Neural cell (in vitro differentiated cells): ENCODE data around the gene ARID1B. TPM values are rescaled to one million over a fixed set of nuclear protein-coding genes. Genes with fewer than 3 reads are reported as not detected.

Experiments
- H2AFZ ChIP-seq: fragments of 200-600, 300-800 bp; sonication (generic), shearing (Covaris generic); 2 replicates; pipeline ENCODE4 v1.6.0; 2014; ENCODE audit warnings: low read depth, mild to moderate bottlenecking, antibody characterized with exemption, low read length, moderate library complexity
- H3F3A ChIP-seq: fragments of 200-600 bp; shearing (Covaris generic); 2 replicates; pipeline ENCODE4 v1.6.1; 2016; ENCODE audit warnings: mild to moderate bottlenecking, moderate library complexity, mixed read lengths, antibody characterized with exemption, low read length; ENCODE audit not compliant: insufficient read depth, poor library complexity, severe bottlenecking
- H3K27ac ChIP-seq: fragments of 200-600, 300-800 bp; sonication (generic), shearing (Covaris generic); 2 replicates; pipeline ENCODE4 v1.5.1; 2014; ENCODE audit warnings: mild to moderate bottlenecking, low read length, moderate library complexity
- H3K27me3 ChIP-seq: fragments of 300-800, 200-600 bp; sonication (generic), shearing (Covaris generic); 2 replicates; pipeline ENCODE4 v1.6.0; 2014; ENCODE audit warnings: mild to moderate bottlenecking, low read depth, low read length, moderate library complexity; ENCODE audit not compliant: insufficient read depth
- H3K36me3 ChIP-seq: fragments of 300-800, 200-600 bp; sonication (generic), shearing (Covaris generic); 2 replicates; pipeline ENCODE4 v1.5.1; 2014; ENCODE audit warnings: mild to moderate bottlenecking, antibody characterized with exemption, low read length, moderate library complexity; ENCODE audit not compliant: insufficient read depth
- H3K4me2 ChIP-seq: fragments of 300-800, 200-600 bp; sonication (generic), shearing (Covaris generic); 2 replicates; pipeline ENCODE4 v1.6.0; 2014; ENCODE audit warnings: mild to moderate bottlenecking, low read length
- H3K4me3 ChIP-seq: fragments of 300-800, 200-600 bp; sonication (generic), shearing (Covaris generic); 2 replicates; pipeline ENCODE4 v1.5.1; 2014; ENCODE audit warnings: mild to moderate bottlenecking, low read length, moderate library complexity
- H3K79me2 ChIP-seq: fragments of 200-600 bp; shearing (Covaris generic); replicated peaks from 2 replicates; pipeline ENCODE4 v1.6.0; 2014; ENCODE audit warnings: mild to moderate bottlenecking, low read length, moderate library complexity; ENCODE audit not compliant: insufficient read depth
- H3K9ac ChIP-seq: fragments of 300-800, 200-600 bp; sonication (generic), shearing (Covaris generic); 2 replicates; pipeline ENCODE4 v1.6.1; 2016; ENCODE audit warnings: mild to moderate bottlenecking, low read length, mixed read lengths
- H3K9me2 ChIP-seq: fragments of 200-600 bp; shearing (Covaris generic); 2 replicates; pipeline ENCODE4 v1.6.1; 2016; ENCODE audit warnings: mild to moderate bottlenecking, low read length, mixed read lengths; ENCODE audit not compliant: insufficient read depth
- H3K9me3 ChIP-seq: fragments of 200-600, 300-800 bp; sonication (generic), shearing (Covaris generic); 2 replicates; pipeline ENCODE4 v1.6.1; 2016; ENCODE audit warnings: mild to moderate bottlenecking, mixed run types, low read length, moderate library complexity, mixed read lengths
- H4K20me1 ChIP-seq: fragments of 200-600 bp; shearing (Covaris generic); 2 replicates; pipeline ENCODE4 v1.6.1; 2016; ENCODE audit warnings: mild to moderate bottlenecking, mixed run types; ENCODE audit not compliant: insufficient read depth
- EP300 ChIP-seq: fragments of 450-650 bp; conservative IDR thresholded peaks from 2 replicates; pipeline ENCODE4 v1.6.1; 2014; ENCODE audit warnings: antibody characterized with exemption, mild to moderate bottlenecking, moderate library complexity; ENCODE audit not compliant: poor library complexity, severe bottlenecking
- EZH2 ChIP-seq: fragments of 200-600, 300-800 bp; shearing (Covaris generic), sonication (generic); IDR thresholded peaks from 2 replicates; pipeline ENCODE4 v1.6.1; 2014; ENCODE audit warnings: antibody characterized with exemption, low read length, borderline replicate concordance, mild to moderate bottlenecking; ENCODE audit not compliant: insufficient read depth, poor library complexity, severe bottlenecking
- MXI1 ChIP-seq: fragments of 450-650 bp; conservative IDR thresholded peaks from 2 replicates; pipeline ENCODE4 v1.6.1; 2014; ENCODE audit warnings: antibody characterized with exemption, mild to moderate bottlenecking; ENCODE audit not compliant: poor library complexity, severe bottlenecking
- POLR2AphosphoS5 ChIP-seq: IDR thresholded peaks from 2 replicates; pipeline ENCODE4 v1.6.1; 2012
- RAD21 ChIP-seq: fragments of 450-650 bp; conservative IDR thresholded peaks from 2 replicates; pipeline ENCODE4 v1.6.1; 2014; ENCODE audit warnings: antibody characterized with exemption, mild to moderate bottlenecking, moderate library complexity
- REST ChIP-seq: IDR thresholded peaks from 2 replicates; pipeline ENCODE4 v1.6.1; 2012; ENCODE audit warnings: borderline replicate concordance
- SMC3 ChIP-seq: fragments of 450-650 bp; conservative IDR thresholded peaks from 2 replicates; pipeline ENCODE4 v1.6.1; 2014; ENCODE audit warnings: antibody characterized with exemption, mild to moderate bottlenecking, moderate library complexity; ENCODE audit not compliant: poor library complexity
- TAF1 ChIP-seq: IDR thresholded peaks from 2 replicates; pipeline ENCODE4 v1.6.1; 2012; ENCODE audit warnings: low read depth
- polyA plus RNA-seq: library from polyadenylated mRNA; depleted of rRNA; stranded (reverse); fragments of >200 nt; gene quantifications from 2 replicates; pipeline ENCODE4 v1.2.3, GENCODE V29; 2014
- TF ChIP-seq, protein P1 (sequence below): fragments of 450-650 bp; IDR thresholded peaks from 2 replicates; pipeline ENCODE4 v1.5.1; 2014; ENCODE audit warnings: antibody characterized with exemption, mild to moderate bottlenecking, moderate library complexity; ENCODE audit not compliant: poor library complexity, severe bottlenecking

ARID1B gene
- polyA plus RNA-seq, 1 donor from 2014 or later: 35.0 TPM

GRCh38 chr6:156975414-156975813, 198.2 kb downstream of the ARID1B start:
- Histone ChIP-seq H3K9me3 (no peaks in the 10 kb centered on the region), H2AFZ (no peak overlapping the region), H3K79me2 (peaks cover 74% of the 10 kb centered on the region), H3K9ac (no peak overlapping the region), H3K27ac (no peak overlapping the region), H3K9me2 (no peaks in the 10 kb centered on the region), H3K27me3 (no peaks in the 10 kb centered on the region), H3K4me2 (no peak overlapping the region), H3K36me3 (no peaks in the 10 kb centered on the region), H3K4me3 (no peak overlapping the region), H3F3A (no peaks in the 10 kb centered on the region), H4K20me1 (no peaks in the 10 kb centered on the region)
- TF ChIP-seq POLR2AphosphoS5: no peak
- no peak for TF ChIP-seq EP300
- TF ChIP-seq, protein P1, sequence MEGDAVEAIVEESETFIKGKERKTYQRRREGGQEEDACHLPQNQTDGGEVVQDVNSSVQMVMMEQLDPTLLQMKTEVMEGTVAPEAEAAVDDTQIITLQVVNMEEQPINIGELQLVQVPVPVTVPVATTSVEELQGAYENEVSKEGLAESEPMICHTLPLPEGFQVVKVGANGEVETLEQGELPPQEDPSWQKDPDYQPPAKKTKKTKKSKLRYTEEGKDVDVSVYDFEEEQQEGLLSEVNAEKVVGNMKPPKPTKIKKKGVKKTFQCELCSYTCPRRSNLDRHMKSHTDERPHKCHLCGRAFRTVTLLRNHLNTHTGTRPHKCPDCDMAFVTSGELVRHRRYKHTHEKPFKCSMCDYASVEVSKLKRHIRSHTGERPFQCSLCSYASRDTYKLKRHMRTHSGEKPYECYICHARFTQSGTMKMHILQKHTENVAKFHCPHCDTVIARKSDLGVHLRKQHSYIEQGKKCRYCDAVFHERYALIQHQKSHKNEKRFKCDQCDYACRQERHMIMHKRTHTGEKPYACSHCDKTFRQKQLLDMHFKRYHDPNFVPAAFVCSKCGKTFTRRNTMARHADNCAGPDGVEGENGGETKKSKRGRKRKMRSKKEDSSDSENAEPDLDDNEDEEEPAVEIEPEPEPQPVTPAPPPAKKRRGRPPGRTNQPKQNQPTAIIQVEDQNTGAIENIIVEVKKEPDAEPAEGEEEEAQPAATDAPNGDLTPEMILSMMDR: no peak
- no peak for TF ChIP-seq REST
- no peak for TF ChIP-seq MXI1
- TF ChIP-seq RAD21: no peak
- no peak for TF ChIP-seq SMC3
- TF ChIP-seq TAF1: no peak
- no peak for TF ChIP-seq EZH2

GRCh38 chr6:156976216-156977127, 199.3 kb downstream of the ARID1B start:
- H3K4me3 ChIP-seq: no peak overlapping the region

More at GRCh38 chr6:156976216-156977127, 199.3 kb downstream of the ARID1B start:
- Histone ChIP-seq H2AFZ (no peak overlapping the region), H3K9me2 (no peaks in the 10 kb centered on the region), H3K4me2 (no peak overlapping the region), H3K27me3 (no peaks in the 10 kb centered on the region), H3K36me3 (no peaks in the 10 kb centered on the region), H3K27ac (no peak overlapping the region), H4K20me1 (no peaks in the 10 kb centered on the region), H3K79me2 (peaks cover 67% of the 10 kb centered on the region), H3K9me3 (no peaks in the 10 kb centered on the region), H3F3A (no peaks in the 10 kb centered on the region), H3K9ac (no peak overlapping the region)
- TF ChIP-seq POLR2AphosphoS5 (no peak), TAF1 (no peak), SMC3 (no peak), REST (no peak), RAD21 (no peak), EZH2 (no peak), MXI1 (no peak), EP300 (no peak)
- TF ChIP-seq, protein P1: no peak
